GM12873 (cell line): ENCODE results near the gene HIVEP3.

Experiments
- CTCF ChIP-seq: IDR thresholded peaks from 2 replicates; pipeline ENCODE4 v1.5.1; 2012; ENCODE audit warnings: low read depth, mild to moderate bottlenecking, moderate library complexity, low read length, control low read depth; ENCODE audit not compliant: insufficient read depth; ENCODE audit errors: missing control alignments

The HIVEP3 gene

GRCh38 chr1:41848216-41848952 lies 70.3 kb downstream of the HIVEP3 start:
- no peak for TF ChIP-seq CTCF

GRCh38 chr1:41847733-41848132 lies 71.0 kb downstream of the HIVEP3 start:
- no peak for TF ChIP-seq CTCF

GRCh38 chr1:41846625-41847405 lies 71.9 kb downstream of the HIVEP3 start:
- TF ChIP-seq CTCF: no peak

GRCh38 chr1:41844781-41845272 lies 73.9 kb downstream of the HIVEP3 start:
- no peak for TF ChIP-seq CTCF

- no peak for TF ChIP-seq CTCF
Observed at GRCh38 chr1:41844255-41844654, 74.5 kb downstream of the HIVEP3 start.

GRCh38 chr1:41842993-41843755 lies 75.5 kb downstream of the HIVEP3 start:
- TF ChIP-seq CTCF: no peak

GRCh38 chr1:41842326-41842725 lies 76.4 kb downstream of the HIVEP3 start:
- no peak for TF ChIP-seq CTCF
